GM13977 (cell line): ENCODE data around the gene SH3RF1.

Experiments used
- DNase-seq: peaks from one replicate; pipeline ENCODE4 v3.0.0; 2012; ENCODE audit warnings: low spot score
- in situ Hi-C: fragments of 300-500 bp; cut with MboI; formaldehyde crosslinking; loops from one replicate; pipeline ENCODE4 v1.12.0; 2022; ENCODE audit warnings: low sequenced_read_pairs, low pct_unique_long_range_greater_than_20kb, mixed read lengths, inconsistent platforms; ENCODE audit not compliant: unreplicated experiment
- TF ChIP-seq, protein P1 (sequence below): IDR thresholded peaks from 2 replicates; pipeline ENCODE4 v1.5.1; 2012; ENCODE audit warnings: mild to moderate bottlenecking, control low read depth; ENCODE audit not compliant: insufficient read depth; ENCODE audit errors: extremely low read depth, missing control alignments

The SH3RF1 gene

DNA sequence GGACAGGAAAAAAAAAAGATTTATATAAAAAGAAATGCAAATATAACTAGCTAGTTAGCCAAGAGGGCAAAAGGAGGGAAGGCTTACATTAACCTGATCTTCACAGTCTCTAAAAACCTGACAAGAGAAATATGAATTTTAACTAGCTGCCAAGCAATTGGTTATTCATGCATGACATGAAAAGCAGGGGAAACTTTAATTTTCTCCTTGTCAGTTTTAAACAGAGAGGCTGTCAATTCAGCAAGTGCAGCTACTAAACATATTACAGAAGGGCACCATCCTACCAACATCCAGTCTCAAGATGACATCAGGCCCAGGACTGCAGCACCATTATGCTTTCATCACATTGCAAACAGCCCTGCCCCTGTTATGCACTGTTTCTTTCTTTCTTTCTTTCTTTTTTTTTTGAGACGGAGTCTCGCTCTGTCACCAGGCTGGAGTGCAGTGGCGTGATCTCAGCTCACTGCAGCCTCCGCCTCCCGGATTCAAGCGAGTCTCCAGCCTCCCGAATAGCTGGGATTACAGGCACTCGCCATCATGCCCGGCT is 221.8 kb downstream of the SH3RF1 start:
- no peak for DNase-seq
- in situ Hi-C loops = no loop called here
- TF ChIP-seq, protein P1, sequence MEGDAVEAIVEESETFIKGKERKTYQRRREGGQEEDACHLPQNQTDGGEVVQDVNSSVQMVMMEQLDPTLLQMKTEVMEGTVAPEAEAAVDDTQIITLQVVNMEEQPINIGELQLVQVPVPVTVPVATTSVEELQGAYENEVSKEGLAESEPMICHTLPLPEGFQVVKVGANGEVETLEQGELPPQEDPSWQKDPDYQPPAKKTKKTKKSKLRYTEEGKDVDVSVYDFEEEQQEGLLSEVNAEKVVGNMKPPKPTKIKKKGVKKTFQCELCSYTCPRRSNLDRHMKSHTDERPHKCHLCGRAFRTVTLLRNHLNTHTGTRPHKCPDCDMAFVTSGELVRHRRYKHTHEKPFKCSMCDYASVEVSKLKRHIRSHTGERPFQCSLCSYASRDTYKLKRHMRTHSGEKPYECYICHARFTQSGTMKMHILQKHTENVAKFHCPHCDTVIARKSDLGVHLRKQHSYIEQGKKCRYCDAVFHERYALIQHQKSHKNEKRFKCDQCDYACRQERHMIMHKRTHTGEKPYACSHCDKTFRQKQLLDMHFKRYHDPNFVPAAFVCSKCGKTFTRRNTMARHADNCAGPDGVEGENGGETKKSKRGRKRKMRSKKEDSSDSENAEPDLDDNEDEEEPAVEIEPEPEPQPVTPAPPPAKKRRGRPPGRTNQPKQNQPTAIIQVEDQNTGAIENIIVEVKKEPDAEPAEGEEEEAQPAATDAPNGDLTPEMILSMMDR = no peak

DNA sequence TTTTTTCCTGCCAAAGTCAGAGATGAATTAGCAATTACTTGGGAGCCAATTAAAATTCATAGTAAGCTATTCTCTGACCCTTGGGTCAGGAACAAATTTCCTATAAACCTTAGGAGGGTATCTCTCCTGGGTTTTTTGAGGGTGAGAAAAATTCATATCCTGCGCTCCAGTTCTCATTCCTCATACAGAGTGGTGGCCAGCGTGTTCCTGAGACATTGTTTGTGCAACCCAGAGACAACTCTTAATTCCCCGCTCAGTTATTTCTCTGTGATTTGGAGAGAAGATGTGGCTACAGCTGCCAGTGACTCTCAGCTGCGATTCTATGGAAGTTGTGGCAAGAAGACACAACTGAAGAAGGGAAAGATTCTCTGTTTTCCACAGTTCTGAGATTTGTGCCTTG is 222.8 kb downstream of the SH3RF1 start:
- TF ChIP-seq, protein P1 = no peak
- in situ Hi-C loops = no loop called here

DNA sequence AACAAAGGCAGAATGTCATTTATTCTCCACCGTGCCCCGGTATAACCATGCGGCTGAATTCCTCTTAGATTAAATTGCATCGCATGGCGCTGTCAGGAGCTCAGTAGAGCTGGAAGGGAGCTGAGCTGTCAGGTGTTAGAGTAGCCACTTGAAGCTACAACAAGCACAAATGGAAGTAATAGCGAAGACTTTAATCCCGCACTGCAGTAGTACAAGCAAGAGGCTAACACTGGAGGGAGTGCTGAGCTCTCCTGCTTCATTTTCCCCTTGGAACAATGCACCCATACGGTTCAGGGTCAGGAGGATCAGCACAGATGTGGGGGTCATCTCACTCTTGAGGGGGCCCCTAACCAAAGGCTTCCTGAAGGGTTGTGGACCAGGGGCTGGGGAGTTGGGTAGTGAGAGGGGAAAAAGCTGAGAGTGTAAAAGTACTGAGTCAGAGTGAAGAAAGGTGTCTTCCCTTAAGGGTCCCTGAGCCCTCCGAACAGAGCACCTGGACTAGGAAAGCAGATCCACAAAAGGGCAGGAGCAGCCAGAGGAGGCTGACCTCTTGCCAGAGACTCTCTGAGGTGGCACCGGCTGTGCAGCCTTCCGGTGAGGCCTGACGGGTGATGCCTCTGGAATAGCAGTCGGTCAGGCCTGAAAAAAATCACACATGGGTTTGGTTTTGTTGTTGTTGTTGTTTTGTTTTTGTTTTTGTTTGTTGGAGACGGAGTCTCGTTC is 224.7 kb downstream of the SH3RF1 start:
- TF ChIP-seq, protein P1 = no peak
- in situ Hi-C loops = no loop called here
- DNase-seq = no peak

More for the DNA sequence above, 222.8 kb downstream of the SH3RF1 start:
- no peak for DNase-seq

DNA sequence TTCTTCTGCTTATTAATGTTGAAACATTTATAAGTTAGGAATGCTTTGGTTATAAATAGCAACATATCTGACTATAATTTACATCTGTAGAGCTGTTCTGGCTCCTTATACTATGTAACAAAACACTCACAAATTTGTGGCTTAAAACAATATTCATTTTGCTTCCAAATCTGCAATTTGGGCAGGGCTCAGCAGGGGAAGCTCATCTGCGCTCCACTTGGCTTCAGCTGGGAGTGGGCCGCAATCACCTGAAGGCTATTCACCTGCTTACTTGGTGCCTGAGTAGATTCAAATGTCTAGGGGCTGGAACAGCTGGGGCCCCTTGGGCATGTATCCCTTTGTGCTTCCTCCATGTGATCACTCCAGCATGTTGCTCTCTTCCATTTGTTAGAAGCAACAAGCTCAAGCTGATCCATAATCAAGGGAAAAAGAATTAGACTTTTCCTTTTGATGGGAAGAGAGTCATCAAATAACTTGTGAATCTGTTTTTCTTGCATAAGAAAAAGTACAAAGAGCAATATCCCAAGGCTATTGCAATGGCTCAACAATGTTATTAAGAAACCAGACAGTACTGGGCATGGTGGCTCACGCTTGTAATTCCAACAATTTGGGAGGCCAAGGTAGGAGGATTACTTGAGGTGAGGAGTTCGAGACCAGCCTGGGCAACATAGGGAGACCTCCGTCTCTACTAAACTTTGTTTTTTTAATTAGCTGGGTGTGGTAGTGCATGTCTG is 225.9 kb downstream of the SH3RF1 start:
- TF ChIP-seq, protein P1 = no peak
- DNase-seq = no peak

More for the DNA sequence above, 225.9 kb downstream of the SH3RF1 start:
- in situ Hi-C loops = no loop called here
